NCI-H774 (cell line): Measurements from ENCODE around the gene CDADC1.

ENCODE experiments used
- DNase-seq: peaks from one replicate; lab custom pipeline; 2025; lab: John Stamatoyannopoulos, UW

CDADC1 gene

GRCh38 chr13:49247643-49248621, at the start of gene CDADC1:
Gene CDADC1, plus strand, starts transcription at chr13:49247925. Its CDS starts 113 bp downstream, at chr13:49248038.
- peak; percentile 83 for DNase-seq

GRCh38 chr13:49206641-49207040, 41.1 kb upstream of the CDADC1 start:
- DNase-seq = no peak

- no peak for DNase-seq
Measured at GRCh38 chr13:49208619-49209018, 39.1 kb upstream of the CDADC1 start.

GRCh38 chr13:49210114-49210513, 37.6 kb upstream of the CDADC1 start:
- DNase-seq = no peak

- DNase-seq = no peak
Measured at GRCh38 chr13:49210669-49211068, 37.1 kb upstream of the CDADC1 start.

- DNase-seq = no peak
Measured at GRCh38 chr13:49213539-49213938, 34.2 kb upstream of the CDADC1 start.

GRCh38 chr13:49213997-49214916, 33.5 kb upstream of the CDADC1 start:
- DNase-seq = no peak

- DNase-seq = no peak
Measured at GRCh38 chr13:49214917-49215376, 32.8 kb upstream of the CDADC1 start.

GRCh38 chr13:49216334-49216733, 31.4 kb upstream of the CDADC1 start:
- no peak for DNase-seq

- no peak for DNase-seq
Measured at GRCh38 chr13:49217962-49218492, 29.7 kb upstream of the CDADC1 start.

GRCh38 chr13:49218493-49219051, 29.2 kb upstream of the CDADC1 start:
- DNase-seq = no peak

GRCh38 chr13:49219647-49220035, 28.1 kb upstream of the CDADC1 start:
- no peak for DNase-seq

- no peak for DNase-seq
Measured at GRCh38 chr13:49220036-49220855, 27.5 kb upstream of the CDADC1 start, which contains the start of gene MLNR. Gene MLNR, plus strand, starts transcription at chr13:49220338. Its CDS starts 0 bp downstream, at chr13:49220338.

GRCh38 chr13:49220856-49221589, 26.7 kb upstream of the CDADC1 start:
- no peak for DNase-seq

GRCh38 chr13:49221590-49221965, 26.1 kb upstream of the CDADC1 start:
- DNase-seq = no peak

GRCh38 chr13:49225223-49226042, 22.3 kb upstream of the CDADC1 start:
- DNase-seq = peak; percentile 21

- DNase-seq = no peak
Measured at GRCh38 chr13:49226613-49227012, 21.1 kb upstream of the CDADC1 start.

- DNase-seq = no peak
Measured at GRCh38 chr13:49234741-49235140, 13.0 kb upstream of the CDADC1 start.

- DNase-seq = no peak
Measured at GRCh38 chr13:49235856-49236431, 11.8 kb upstream of the CDADC1 start.
